ENCODE results near the gene ABCG1. TPM values are rescaled to one million over a fixed set of nuclear protein-coding genes. Genes with fewer than 3 reads are reported as not detected.

The ABCG1 gene
- 34.7 and 60.4 TPM in 2 replicates for total RNA-seq

DNA sequence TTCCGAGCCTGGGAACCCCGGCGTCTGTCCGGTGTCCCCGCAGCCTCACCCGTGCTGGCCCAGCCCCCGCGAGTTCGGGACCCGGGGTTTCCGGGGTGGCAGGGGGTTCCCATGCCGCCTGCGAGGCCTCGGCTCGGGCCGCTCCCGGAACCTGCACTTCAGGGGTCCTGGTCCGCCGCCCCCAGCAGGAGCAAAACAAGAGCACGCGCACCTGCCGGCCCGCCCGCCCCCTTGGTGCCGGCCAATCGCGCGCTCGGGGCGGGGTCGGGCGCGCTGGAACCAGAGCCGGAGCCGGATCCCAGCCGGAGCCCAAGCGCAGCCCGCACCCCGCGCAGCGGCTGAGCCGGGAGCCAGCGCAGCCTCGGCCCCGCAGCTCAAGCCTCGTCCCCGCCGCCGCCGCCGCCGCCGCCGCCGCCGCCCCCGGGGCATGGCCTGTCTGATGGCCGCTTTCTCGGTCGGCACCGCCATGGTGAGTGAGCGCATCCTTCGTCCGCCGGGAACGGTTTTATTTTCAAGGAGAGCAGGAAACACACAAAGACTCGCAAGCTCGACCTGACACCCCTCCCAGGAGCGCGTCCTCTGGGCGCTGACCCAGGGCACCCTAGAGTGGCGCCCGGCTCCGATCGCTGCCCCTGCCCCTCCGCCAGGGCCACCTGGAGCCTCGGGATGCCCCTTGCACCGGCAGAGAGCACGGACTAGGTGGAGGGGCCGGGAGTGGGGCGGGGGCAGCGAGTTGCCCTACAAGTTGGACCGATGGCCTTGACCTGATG is at the start of gene ABCG1:
TSS of gene ABCG1 (plus strand) at position 305 of the 770 bp plus-strand sequence. CDS start at position 428, 123 bp downstream.

DNA sequence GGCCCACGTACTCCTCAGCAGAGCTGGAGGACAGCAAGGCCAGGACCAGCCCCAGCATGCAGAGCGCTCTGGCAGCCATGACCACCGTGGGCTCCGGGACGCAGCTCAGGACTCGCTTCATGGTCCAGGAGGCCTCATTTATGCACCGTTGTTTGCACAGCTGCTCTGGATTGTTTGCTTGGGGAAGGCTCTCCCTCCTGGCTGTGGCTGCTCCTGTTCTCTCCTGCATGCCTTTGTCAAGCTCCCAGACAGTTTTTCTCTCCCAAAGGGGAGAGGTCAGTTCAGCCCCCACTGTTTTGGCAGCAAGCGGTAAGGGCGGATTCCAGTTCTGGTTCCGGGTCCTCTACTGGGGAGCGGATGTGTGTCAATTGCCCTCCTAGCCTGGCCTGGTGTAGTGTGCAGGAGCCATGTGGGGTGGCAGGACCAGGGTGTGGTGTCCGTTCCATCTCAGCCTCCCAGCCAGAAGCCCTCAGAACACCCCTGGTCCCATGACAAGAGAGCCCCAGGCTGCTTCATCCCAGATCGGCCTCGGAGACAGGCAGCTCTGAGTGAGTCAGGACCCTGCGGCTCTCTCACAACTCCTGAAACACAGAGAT is 96.5 kb downstream of the ABCG1 start, which contains the start of gene TFF3:
TSS of gene TFF3 (minus strand) at position 114 of the 596 bp plus-strand sequence. CDS start at position 79, 35 bp downstream.

Small RNAs within 50 kb of the gene (small RNA-seq; reads per million reads assigned to genes)
- gene RNA5SP492, result not detected

Other genes starting within 250 kb of the ABCG1 start
- 9.8 and 10.0 TPM in 2 replicates for gene ZBTB21, start 208.8 kb upstream of the ABCG1 start, total RNA-seq
- not detected in 2 replicates for gene UMODL1, start 147.8 kb upstream of the ABCG1 start, total RNA-seq
- gene TFF3, start 96.3 kb downstream of the ABCG1 start, total RNA-seq, result 23.1 and 32.0 TPM in 2 replicates
- not detected in 2 replicates for gene TFF2, start 131.9 kb downstream of the ABCG1 start, total RNA-seq
- not detected in 2 replicates for gene TFF1, start 147.4 kb downstream of the ABCG1 start, total RNA-seq
- gene TMPRSS3, start 176.9 kb downstream of the ABCG1 start, total RNA-seq, result not detected in 2 replicates
- not detected in 2 replicates for gene UBASH3A, start 184.8 kb downstream of the ABCG1 start, total RNA-seq

Data from vein endothelial cell (primary cell).